ENCODE results near the gene AMMECR1. TPM values are rescaled to one million over a fixed set of nuclear protein-coding genes. Genes with fewer than 3 reads are reported as not detected.

The AMMECR1 gene
- total RNA-seq, 2 experiments from 2014 or later = 16.6 to 16.7 TPM

- ChIA-PET POLR2A (no interaction called here), CTCF (no interaction called here)
Measured at GRCh38 chrX:110315551-110315950, 2.3 kb downstream of the AMMECR1 start.

DNA sequence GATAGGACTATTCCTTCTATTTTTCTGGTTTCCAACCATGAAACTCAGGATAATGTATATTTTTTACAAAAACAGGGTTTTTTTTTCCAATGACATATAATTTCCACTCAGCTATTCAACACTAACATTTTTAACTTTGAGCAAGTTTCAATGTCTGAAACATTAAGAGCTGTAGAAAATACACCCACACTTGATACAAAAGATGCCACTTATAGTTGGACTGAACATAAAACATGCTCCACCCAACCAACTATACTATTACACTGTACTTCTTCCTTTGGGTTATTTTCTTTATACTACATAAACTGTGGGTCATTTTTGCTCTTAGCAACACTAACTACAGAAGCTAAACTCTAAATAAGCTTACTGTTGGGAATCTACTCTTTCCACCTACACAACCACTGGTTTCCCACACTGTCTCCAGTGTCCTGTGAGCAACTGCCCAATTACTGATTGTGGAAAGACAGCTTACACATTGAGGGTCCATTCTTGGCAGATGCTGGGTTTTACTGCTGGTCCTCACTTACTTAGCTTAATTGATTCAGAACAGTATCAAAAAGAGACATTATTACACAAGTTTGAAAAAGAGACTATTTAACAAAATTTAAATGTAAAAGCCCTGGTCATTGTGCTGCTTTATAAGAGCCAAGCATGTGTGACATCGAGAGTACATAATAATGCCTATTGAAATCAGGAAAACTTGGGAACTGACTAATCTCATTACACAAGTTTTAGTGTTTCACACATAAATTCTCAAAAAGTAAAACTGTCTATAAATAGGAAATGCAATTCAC lies 6.3 kb downstream of the AMMECR1 start:
- CTCF ChIA-PET = no interaction called here
- POLR2A ChIA-PET = no interaction called here

GRCh38 chrX:110310896-110311295 lies 7.0 kb downstream of the AMMECR1 start:
- ChIA-PET CTCF (no interaction called here), POLR2A (interaction anchor here (0.5 kb wide), 1 partner anchor 73 kb away, joined by 3 read pairs; no protein-coding TSS in a partner anchor)

DNA sequence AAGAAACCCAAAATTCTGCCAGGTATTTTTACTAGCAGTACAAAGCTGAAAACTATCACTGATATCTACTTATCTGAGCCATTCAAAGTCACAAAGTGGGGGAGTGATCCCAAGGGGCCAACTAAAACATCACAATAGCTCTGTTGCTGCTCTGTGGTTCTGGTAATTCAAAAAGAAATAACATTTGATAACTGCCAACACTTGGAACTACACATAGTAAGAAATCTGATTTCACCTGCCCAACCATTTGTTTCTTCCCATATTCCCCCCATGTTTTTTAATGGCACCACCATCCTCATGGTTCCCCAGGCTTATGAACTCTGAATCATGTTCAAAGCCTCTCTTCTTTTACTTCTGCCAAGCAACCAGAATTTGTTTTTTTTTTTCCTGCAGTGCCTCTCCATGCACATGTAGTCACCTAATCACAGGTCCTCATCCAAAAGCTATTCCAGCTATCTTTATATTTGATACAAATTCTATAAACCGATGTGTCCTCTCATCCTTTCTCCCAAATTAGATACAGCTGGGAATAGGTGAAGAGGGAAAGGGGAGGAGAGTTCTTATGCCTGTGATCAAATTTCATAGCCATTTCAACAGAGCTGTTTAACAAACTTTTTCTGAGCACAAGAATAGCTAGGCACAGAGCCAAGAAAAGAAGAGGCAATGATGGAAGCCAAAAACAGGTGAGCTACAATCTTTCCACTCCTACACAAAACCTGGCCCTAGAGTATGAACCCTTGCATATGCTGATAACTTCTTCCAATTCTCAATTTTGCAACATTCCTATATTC lies 7.7 kb downstream of the AMMECR1 start:
- ChIA-PET POLR2A (interaction anchor here (0.5 kb wide), 1 partner anchor 72 kb away, joined by 3 read pairs; no protein-coding TSS in a partner anchor), CTCF (no interaction called here)

GRCh38 chrX:110308220-110308619 lies 9.7 kb downstream of the AMMECR1 start:
- ChIA-PET CTCF (no interaction called here), POLR2A (no interaction called here)

DNA sequence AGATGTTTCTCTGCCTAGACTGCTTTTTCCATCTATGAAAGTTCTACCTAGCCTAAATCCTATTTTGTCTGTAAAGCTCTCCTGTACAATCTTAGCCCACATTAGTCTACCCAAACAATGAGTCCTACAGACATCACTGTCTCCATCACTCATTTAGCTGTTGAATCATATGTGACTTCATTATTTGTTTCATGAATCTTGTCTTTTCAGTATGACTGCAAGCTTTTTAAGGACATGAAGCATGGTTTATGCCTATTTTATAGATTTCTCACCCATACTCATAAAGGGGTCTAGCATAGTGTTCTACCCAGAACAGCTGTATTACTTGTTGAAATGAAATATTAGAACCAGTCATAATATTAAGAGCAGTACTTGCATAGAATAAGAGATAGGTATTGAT lies 13.0 kb downstream of the AMMECR1 start:
- CTCF ChIA-PET = interaction anchor here (1.4 kb wide), 1 partner anchor 144 kb away, joined by 3 read pairs; no protein-coding TSS in a partner anchor
- POLR2A ChIA-PET = interaction anchor here (0.5 kb wide), 1 partner anchor 64 kb away, joined by 4 read pairs; no protein-coding TSS in a partner anchor

- POLR2A ChIA-PET = interaction anchor here (0.5 kb wide), 1 partner anchor 64 kb away, joined by 4 read pairs; no protein-coding TSS in a partner anchor
- CTCF ChIA-PET = interaction anchor here (1.4 kb wide), 1 partner anchor 144 kb away, joined by 3 read pairs; no protein-coding TSS in a partner anchor
Measured at GRCh38 chrX:110304371-110304770, 13.5 kb downstream of the AMMECR1 start.

- ChIA-PET CTCF (no interaction called here), POLR2A (no interaction called here)
Measured at GRCh38 chrX:110302975-110303374, 14.9 kb downstream of the AMMECR1 start.

- ChIA-PET POLR2A (no interaction called here), CTCF (no interaction called here)
Measured at GRCh38 chrX:110301194-110301593, 16.7 kb downstream of the AMMECR1 start.

- POLR2A ChIA-PET = interaction anchor here (1.1 kb wide), 1 partner anchor 24 kb away, joined by 3 read pairs; the partner anchor contains the start of gene AMMECR1
- CTCF ChIA-PET = interaction anchor here (0.6 kb wide), 1 partner anchor 97 kb away, joined by 3 read pairs; no protein-coding TSS in a partner anchor
Measured at GRCh38 chrX:110294087-110294486, 23.8 kb downstream of the AMMECR1 start.

DNA sequence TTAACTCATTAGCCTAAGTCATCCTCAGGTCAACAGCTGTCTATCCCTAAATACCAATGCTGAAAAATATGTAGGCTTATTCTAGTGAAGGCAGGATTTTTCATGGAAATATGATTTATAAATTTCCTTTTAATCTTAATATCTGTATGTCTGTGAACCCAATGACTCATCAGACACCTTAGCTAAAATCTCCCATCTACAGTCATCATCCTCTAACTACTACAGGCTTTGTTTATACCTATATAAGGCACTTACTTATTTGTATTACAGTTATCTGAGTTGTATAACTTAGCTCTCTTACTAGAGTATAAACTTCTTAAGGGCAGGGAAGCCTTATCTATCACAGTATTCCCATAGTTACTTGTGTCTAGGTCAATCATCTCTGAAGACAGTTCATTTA lies 24.2 kb downstream of the AMMECR1 start:
- POLR2A ChIA-PET = interaction anchor here (1.1 kb wide), 1 partner anchor 24 kb away, joined by 3 read pairs; the partner anchor contains the start of gene AMMECR1
- CTCF ChIA-PET = interaction anchor here (0.5 to 0.6 kb wide), 2 partner anchors 98 to 637 kb away, joined by 3 read pairs; no protein-coding TSS in a partner anchor

GRCh38 chrX:110287605-110288004 lies 30.3 kb downstream of the AMMECR1 start:
- CTCF ChIA-PET = no interaction called here

GRCh38 chrX:110286106-110286505 lies 31.8 kb downstream of the AMMECR1 start:
- ChIA-PET CTCF (no interaction called here), POLR2A (no interaction called here)

More at GRCh38 chrX:110287605-110288004, 30.3 kb downstream of the AMMECR1 start:
- POLR2A ChIA-PET = no interaction called here

DNA sequence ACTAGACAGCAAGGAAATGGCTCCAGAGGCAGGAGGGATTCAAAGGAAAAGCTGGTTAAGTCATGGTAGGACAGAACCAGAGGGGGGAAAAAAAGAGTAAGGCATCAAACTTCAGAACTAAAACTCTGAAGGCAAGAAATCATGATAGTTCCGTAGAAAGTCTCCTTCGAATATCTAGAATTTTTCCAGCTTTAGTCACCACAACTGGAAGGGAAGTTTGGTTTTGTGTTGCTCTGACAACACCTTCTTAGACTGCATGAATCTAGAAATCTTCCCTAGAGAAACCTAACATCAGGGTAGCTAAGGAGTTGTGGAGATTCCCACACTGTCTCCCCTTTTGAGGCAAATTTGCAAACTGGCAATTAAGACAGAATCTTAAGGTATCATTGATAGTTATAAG lies 33.7 kb downstream of the AMMECR1 start:
- ChIA-PET CTCF (no interaction called here), POLR2A (no interaction called here)

DNA sequence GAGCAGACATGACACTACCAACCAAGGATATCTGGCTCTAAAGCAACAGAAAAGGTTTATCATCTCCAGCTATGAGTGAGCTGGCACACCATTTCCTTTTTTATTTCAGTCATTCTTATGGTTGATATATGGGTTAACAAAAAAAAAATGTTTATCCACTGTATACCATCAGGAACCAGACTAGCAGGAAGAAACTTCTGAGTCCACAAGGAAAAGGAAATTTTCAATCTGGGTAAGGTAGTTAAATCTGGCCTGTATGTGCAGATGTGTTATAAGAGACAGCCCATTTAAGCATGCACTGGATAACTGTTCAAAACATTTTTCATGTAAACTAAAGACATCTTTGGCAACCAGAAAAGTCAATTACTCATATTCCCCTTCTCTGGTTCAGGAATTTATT lies 35.0 kb downstream of the AMMECR1 start:
- ChIA-PET POLR2A (no interaction called here), CTCF (no interaction called here)

- POLR2A ChIA-PET = no interaction called here
- CTCF ChIA-PET = no interaction called here
Measured at GRCh38 chrX:110281377-110281776, 36.5 kb downstream of the AMMECR1 start.

DNA sequence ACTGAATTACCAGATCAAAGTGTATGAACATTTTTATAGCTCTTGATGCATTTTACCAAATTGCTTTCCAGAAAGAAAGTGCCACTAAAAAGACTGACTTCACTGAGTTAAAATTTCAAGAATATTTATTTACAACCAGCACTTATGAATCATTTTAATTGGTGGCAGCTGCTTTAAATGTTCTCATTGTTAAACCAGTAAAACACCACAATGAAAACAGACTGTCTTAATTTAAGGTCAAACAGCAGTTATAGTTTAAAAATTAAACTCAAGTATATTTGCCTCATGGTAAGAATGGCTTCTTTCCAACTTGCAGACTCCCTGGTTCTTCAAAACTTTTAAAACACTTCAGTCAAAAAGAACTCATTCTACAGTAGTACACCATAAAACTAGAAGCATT lies 36.9 kb downstream of the AMMECR1 start:
- CTCF ChIA-PET = no interaction called here

GRCh38 chrX:110277609-110278008 lies 40.3 kb downstream of the AMMECR1 start:
- ChIA-PET POLR2A (no interaction called here), CTCF (no interaction called here)

More for the DNA sequence above, 36.9 kb downstream of the AMMECR1 start:
- POLR2A ChIA-PET = no interaction called here

GRCh38 chrX:110276778-110277177 lies 41.1 kb downstream of the AMMECR1 start:
- CTCF ChIA-PET = no interaction called here
- POLR2A ChIA-PET = no interaction called here

GRCh38 chrX:110268886-110269285 lies 49.0 kb downstream of the AMMECR1 start:
- ChIA-PET POLR2A (no interaction called here), CTCF (no interaction called here)

DNA sequence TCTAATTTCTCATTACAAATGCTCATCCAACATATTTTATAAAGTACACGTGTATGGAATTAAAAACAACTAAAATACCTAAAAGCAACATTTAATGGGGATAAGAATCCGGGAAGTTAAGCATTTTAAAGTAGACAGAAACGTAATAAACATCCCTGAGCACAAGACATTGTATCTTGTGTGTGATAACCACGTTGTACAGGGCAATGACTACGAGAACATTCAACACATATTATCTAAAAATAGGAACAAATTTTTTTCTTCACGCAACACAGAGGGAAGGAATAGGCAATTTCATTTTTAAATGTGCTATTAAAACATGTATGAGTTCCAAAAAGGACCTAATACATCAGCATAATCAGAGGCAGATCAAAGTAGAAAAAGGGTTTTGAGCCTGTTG lies 49.5 kb downstream of the AMMECR1 start:
- ChIA-PET CTCF (no interaction called here), POLR2A (no interaction called here)

Measured in activated CD8-positive, alpha-beta memory T cell treated with anti-CD3 and anti-CD28 coated beads for 36 hours (primary cell).